Activated naive CD4-positive, alpha-beta T cell (primary cell): Measurements from ENCODE around the gene RNLS.
"Not testable (repeated sequence)": the region's sequence is repeated elsewhere in the genome, so short reads cannot be mapped to it uniquely, and the experiment has no call there.

Experiments
- DNase-seq, 4 experiments: peaks; one replicate each; lab custom pipeline; 2025; lab: John Stamatoyannopoulos, UW

RNLS gene

GRCh38 chr10:88343761-88344484 lies 239.2 kb downstream of the RNLS start:
- no peak for DNase-seq

DNA sequence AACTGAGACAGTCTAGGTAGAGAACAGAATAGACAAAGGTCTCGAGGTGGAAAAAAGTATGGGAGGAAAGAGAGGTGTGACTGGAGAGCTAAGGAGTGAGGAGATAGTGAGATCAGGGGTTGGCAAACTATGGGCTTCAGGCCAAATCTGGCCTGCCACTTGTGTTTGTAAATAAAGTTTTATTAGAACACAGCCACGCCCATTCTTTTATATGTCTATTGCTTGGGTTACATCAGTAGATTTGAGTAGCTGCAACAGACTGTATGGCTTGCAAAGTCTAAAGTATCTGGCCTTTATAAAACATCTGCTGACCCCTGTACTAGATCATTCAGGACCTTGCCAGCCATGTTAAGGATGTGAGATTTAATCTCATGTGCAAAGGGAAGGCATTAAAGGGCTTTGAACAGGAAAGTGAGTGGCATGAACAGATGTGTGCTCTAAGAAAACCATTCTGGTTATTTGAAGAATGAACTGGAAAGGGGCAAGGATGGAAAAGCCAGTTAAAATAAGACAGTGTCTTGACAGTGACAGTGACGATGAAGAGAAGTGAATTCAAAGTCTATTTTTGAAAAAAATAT lies 240.3 kb downstream of the RNLS start:
- no peak for DNase-seq

- no peak for DNase-seq
These were observed 246.0 kb downstream of the RNLS start for GRCh38 chr10:88337134-88337533.

- DNase-seq: no peak
These were observed 246.8 kb downstream of the RNLS start for GRCh38 chr10:88336334-88336733.

GRCh38 chr10:88333248-88333630 lies 249.9 kb downstream of the RNLS start:
- DNase-seq: no peak

DNA sequence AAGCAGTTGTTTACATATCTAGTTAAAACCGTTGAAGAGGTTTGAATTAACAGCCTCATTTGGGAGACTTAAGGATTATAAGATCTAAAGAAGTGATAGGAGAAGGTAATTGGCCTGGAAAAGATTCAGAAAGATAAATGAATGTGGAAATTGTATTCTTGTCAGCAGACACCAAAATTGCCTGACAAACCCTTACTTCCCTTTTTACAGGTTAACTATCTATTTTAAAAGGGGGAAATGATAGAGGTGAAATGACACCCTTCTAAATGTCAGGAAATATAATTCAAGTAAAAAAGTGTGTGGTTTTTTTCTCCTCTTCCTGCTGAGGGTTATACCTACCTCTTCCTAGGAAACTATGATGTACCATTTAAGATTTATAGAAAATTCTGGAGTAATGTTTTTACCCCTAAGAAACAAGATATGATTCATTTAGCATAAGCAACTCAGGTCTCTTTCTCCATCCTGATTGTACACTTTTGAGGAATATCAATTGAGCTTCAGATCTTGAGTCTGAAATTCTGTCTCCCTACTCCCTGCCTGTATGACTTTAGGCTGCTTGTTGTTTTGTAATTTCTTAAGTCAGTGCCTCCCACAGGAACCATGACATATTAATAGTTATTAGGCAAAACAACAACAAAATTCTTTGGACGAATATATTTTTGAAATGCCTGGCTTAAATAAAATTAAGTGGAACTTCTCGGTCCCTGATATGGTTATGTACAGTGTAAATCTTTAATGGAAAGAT lies 250.4 kb downstream of the RNLS start:
- no peak for DNase-seq

DNA sequence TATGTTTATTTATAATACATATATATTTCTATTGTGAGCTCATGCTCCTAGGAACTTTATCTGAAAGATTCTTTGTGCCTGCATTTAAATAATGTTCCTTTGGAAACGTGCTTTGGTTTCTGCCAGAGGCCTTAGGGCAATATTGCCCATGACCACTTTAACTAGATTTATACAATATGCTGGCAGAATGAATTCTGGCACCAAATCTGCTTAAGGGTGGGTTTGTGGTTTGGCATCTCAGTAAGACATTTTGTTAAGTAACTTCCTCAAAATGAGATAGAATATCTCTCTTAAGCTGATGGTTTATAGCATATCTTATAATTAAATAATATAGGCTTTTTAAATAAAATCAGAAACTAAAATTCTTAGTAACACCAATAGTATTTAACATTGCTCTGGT lies 252.9 kb downstream of the RNLS start:
- no peak for DNase-seq

DNA sequence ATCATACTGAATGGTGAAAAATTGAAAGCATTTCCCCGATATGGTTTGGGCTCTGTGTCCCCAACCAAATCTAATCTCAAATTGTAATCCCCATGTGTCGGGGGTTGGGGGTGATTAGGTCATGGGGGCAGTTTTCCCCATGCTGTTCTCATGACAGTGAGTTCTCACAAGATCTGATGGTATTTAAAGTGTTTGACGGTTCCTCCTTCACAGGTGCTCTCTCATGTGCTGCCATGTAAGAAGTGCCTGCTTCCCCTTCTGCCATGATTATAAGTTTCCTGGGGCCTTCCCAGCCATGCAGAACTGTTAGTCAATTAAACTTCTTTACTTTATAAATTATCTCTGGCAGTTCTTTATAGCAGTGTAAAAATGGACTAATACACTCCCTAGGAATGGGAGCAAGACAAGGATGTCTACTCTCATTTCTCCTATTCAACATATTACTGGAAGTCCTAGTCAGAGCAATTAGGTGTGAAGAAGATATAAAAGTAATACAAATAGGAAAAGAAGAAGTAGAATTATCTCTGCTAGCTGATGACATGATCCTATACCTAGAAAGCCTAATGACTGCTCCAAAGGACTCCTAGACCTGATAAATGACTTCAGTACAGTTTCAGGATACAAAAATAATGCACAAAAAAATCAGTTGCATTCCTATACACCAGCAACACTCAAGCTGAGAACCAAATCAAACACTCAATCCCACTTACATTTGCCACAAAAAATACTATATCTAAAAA lies 260.6 kb downstream of the RNLS start:
- no peak for DNase-seq

- no peak for DNase-seq
These were observed 263.1 kb downstream of the RNLS start for GRCh38 chr10:88319960-88320517.

GRCh38 chr10:88318803-88319202 lies 264.3 kb downstream of the RNLS start:
- DNase-seq: no peak

- DNase-seq: no peak
These were observed 266.0 kb downstream of the RNLS start for GRCh38 chr10:88317099-88317498.

DNA sequence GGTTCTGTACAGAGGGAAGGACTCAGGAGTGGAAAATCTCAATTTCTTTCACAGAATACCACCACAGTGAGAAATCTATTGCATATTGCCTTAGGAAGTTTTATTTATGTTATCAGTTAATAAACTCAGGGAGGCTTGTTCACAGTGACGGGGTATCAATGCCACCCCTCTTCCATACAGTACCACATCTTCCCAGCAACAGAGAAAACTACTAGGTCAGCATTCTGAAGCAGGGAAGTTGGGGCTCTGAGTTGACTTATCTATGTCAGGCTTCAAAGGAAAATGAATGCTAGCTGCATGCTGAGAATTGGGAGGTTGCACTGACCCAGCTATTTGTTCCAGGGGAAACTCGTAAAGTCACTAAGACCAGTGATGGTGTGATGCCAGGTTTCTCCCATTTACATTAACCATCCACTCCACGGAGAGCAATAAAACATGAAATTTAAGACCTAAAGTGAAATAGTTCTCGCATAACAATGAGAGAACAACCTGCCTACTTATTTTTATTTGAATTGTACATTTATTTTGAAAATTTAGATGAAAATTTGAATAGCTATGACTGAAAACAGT lies 266.7 kb downstream of the RNLS start:
- DNase-seq: no peak

GRCh38 chr10:88315755-88316154 lies 267.4 kb downstream of the RNLS start:
- no peak for DNase-seq

GRCh38 chr10:88314362-88314761 lies 268.8 kb downstream of the RNLS start:
- DNase-seq: no peak

- no peak for DNase-seq
These were observed 269.2 kb downstream of the RNLS start for GRCh38 chr10:88313878-88314277.

GRCh38 chr10:88312855-88313254 lies 270.3 kb downstream of the RNLS start:
- no peak for DNase-seq

- DNase-seq: no peak
These were observed 271.9 kb downstream of the RNLS start for GRCh38 chr10:88311264-88311663.

DNA sequence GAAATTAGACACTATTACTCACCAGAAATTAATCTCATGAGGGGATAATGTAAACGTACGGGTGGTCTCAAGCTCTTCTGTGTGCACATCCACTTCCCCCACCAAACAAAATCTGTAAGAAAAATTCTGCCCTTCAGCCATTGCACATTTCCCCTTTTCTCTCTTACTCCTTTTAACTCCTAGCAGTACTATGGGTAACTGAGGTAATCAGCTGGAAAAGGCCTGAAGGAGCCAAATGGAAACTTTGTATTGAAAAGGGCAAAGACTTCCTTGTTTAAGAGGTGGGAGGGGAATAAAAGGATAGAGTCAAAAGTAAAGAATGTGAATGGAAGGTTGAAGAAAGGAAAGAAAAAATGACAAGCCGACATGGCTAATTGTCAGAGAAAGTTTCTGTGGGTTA lies 273.8 kb downstream of the RNLS start:
- DNase-seq: no peak

DNA sequence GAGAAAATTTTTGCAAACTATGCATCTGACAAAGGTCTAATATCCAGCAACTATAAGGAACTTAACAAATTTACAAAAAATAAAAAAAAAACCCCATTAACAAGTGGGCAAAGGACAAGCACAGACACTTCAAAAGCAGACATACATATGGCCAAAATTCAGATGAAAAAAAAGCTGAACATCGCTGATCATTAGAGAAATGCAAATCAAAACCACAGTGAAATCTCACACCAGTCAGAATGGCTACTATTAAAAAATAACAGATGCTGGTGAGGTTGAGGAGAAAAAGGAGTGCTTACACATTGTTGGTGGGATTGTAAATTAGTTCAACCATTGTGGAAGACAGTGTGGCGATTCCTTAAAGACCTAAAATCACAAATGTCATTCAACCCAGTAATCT lies 274.8 kb downstream of the RNLS start:
- not testable (repeated sequence) for DNase-seq

DNA sequence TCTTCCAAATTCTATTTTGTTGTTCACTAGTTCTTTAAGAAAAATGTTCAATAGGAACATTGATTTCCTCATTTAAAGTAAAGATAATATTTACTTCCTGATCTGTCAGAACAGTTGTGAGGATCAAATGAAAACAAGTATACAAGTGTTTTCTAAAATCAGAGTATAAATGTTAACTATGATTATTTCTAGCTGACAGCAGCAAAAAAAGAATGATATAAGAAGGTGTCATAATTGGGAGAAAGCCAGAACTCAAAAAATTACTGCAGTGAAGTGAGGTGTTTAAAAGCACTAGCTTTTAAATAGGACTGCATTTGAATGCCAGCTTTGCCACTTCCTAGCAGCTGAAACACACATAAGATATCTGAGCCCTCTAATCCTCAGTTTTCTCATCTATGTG lies 283.3 kb downstream of the RNLS start:
- DNase-seq: no peak

DNA sequence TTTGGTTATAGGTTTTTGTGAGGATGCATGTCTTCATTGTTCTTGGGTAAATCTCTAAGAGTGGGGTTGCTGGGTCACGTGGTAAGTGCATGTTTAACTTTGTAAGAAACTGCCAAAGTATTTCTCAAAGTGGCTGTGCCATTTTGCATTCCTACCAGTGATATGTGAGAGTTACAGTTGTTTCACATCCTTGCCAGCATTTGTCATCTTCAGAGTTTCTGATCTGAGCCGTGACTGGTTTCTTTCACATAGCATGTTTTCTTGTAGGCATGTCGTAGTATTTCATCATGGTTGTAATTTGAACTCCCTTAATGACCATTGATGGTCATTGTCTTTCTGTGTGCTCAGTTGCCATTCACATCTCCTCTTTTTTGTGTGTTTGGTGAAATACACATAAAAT lies 286.0 kb downstream of the RNLS start:
- no peak for DNase-seq

DNA sequence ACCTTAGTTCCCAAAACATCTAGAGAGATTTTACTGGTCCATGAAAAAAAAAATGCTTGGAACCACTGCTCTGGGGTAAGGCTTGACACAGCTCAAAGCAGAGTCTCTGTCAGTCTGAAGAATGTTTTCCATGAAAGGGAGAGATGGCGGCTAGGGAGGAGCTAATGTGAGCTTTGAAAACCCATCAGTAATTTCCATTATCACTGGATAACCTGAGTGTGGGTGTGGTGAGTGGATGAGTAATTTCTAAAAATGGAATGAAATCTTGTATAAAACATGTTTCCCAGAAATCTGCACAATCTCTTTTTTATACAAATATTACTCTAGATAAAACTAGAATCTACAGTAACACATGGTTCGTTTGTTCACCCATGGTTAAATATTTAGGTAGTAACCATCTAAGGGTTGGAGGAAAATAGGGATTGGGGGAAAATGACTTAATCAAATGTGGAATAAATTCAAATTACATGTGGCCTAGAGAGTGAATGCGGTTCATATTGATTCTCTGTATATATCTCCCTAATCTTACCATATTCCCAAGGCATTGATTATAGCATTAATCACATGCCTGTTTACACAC lies 289.4 kb downstream of the RNLS start:
- DNase-seq: no peak
